CD14-positive monocyte (primary cell): ENCODE measurements around the gene MDFIC2. TPM values are rescaled to one million over a fixed set of nuclear protein-coding genes. Genes with fewer than 3 reads are reported as not detected.

Experiments used
- DNase-seq, 3 donors: peaks; one replicate each; pipeline ENCODE4 v3.0.0-alpha.2; 2011 to 2022
- H2AFZ ChIP-seq: 2 replicates; pipeline ENCODE4 v1.6.0; 2012; ENCODE audit warnings: mild to moderate bottlenecking, low read depth, low read length, inconsistent platforms; ENCODE audit not compliant: insufficient read depth, poor library complexity, severe bottlenecking
- H3K27ac ChIP-seq, 2 donors: 1 replicate in 1 of 2; 2 replicates in 1 of 2; pipeline ENCODE4 v1.5.1; 2012 to 2013; ENCODE audit warnings: low read length in 2 of 2, control low read depth in 1 of 2, inconsistent platforms in 1 of 2, low read depth in 1 of 2, mild to moderate bottlenecking in 1 of 2
- H3K27me3 ChIP-seq, 2 donors: one replicate each; pipeline versions ENCODE4 v1.6.0 to v1.6.1; 2011 to 2013; ENCODE audit warnings: low read length in 2 of 2; ENCODE audit not compliant: control insufficient read depth in 2 of 2, insufficient read depth in 2 of 2
- H3K36me3 ChIP-seq, 2 donors: replicated peaks in 1 of 2; 1 replicate in 1 of 2; 2 replicates in 1 of 2; pipeline versions ENCODE4 v1.5.1 to v1.6.1; 2012 to 2013; ENCODE audit warnings: low read length in 2 of 2, control low read depth in 1 of 2, inconsistent platforms in 1 of 2, mild to moderate bottlenecking in 1 of 2; ENCODE audit not compliant: insufficient read depth in 2 of 2, control insufficient read depth in 1 of 2
- H3K4me1 ChIP-seq, 2 donors: 1 replicate in 1 of 2; 2 replicates in 1 of 2; pipeline versions ENCODE4 v1.5.1 to v1.6.1; 2012 to 2013; ENCODE audit warnings: low read length in 2 of 2, control low read depth in 1 of 2, inconsistent platforms in 1 of 2, mild to moderate bottlenecking in 1 of 2, moderate library complexity in 1 of 2; ENCODE audit not compliant: insufficient read depth in 2 of 2, control insufficient read depth in 1 of 2
- H3K4me2 ChIP-seq: replicated peaks from 2 replicates; pipeline ENCODE3; 2012; ENCODE audit warnings: low read length, moderate library complexity, mild to moderate bottlenecking; ENCODE audit not compliant: poor library complexity, severe bottlenecking; ENCODE audit errors: extremely low read depth
- H3K4me3 ChIP-seq, 3 experiments: fragments of 200-600 bp in 1 of 3; sonication (generic) in 1 of 3; replicated peaks in 1 of 3; 1 replicate in 2 of 3; 2 replicates in 1 of 3; pipeline ENCODE4 v1.5.1; 2011 to 2013; ENCODE audit warnings: low read length in 3 of 3, mild to moderate bottlenecking in 3 of 3, control low read depth in 2 of 3, low read depth in 2 of 3, inconsistent platforms in 1 of 3, moderate library complexity in 1 of 3
- H3K79me2 ChIP-seq: 2 replicates; pipeline ENCODE4 v1.6.0; 2012; ENCODE audit warnings: mild to moderate bottlenecking, control low read depth, inconsistent platforms, low read length, moderate library complexity; ENCODE audit not compliant: insufficient read depth
- H3K9ac ChIP-seq: 2 replicates; pipeline ENCODE4 v1.6.0; 2017; ENCODE audit warnings: low read length, mild to moderate bottlenecking; ENCODE audit not compliant: insufficient read depth, poor library complexity, severe bottlenecking
- H3K9me3 ChIP-seq, 2 donors: replicated peaks in 1 of 2; 1 replicate in 1 of 2; 2 replicates in 1 of 2; pipeline versions ENCODE4 v1.5.1 to v1.6.1; 2012 to 2013; ENCODE audit warnings: low read length in 2 of 2, control low read depth in 1 of 2; ENCODE audit not compliant: control insufficient read depth in 1 of 2, insufficient read depth in 1 of 2
- H4K20me1 ChIP-seq: 2 replicates; pipeline ENCODE4 v1.6.0; 2012; ENCODE audit warnings: mild to moderate bottlenecking, low read length, control low read depth, moderate library complexity; ENCODE audit not compliant: insufficient read depth
- H3K27ac Mint-ChIP-seq, 7 donors: one replicate each; pipeline ENCODE4 v1.8.0; 2020; ENCODE audit warnings: mild to moderate bottlenecking in 7 of 7, mixed read lengths in 7 of 7, moderate library complexity in 6 of 7, inconsistent platforms in 2 of 7
- H3K27me3 Mint-ChIP-seq, 3 donors: one replicate each; pipeline ENCODE4 v1.8.0; 2021 to 2022; ENCODE audit warnings: low read depth in 3 of 3, mild to moderate bottlenecking in 3 of 3, mixed read lengths in 3 of 3, moderate library complexity in 3 of 3, inconsistent platforms in 1 of 3
- H3K36me3 Mint-ChIP-seq, 2 donors: one replicate each; pipeline ENCODE4 v1.8.0; 2020; ENCODE audit warnings: mixed read lengths in 2 of 2, inconsistent platforms in 1 of 2, mild to moderate bottlenecking in 1 of 2
- H3K4me1 Mint-ChIP-seq: one replicate; pipeline ENCODE4 v1.8.0; 2020; ENCODE audit warnings: mild to moderate bottlenecking, mixed read lengths
- H3K4me3 Mint-ChIP-seq, 2 donors: one replicate each; pipeline ENCODE4 v1.8.0; 2020; ENCODE audit warnings: mild to moderate bottlenecking in 2 of 2, mixed read lengths in 2 of 2, moderate library complexity in 1 of 2
- H3K9me3 Mint-ChIP-seq, 7 donors: one replicate each; pipeline ENCODE4 v1.8.0; 2020 to 2022; ENCODE audit warnings: mixed read lengths in 7 of 7, mild to moderate bottlenecking in 6 of 7, moderate library complexity in 6 of 7, inconsistent platforms in 2 of 7
- intact Hi-C, 2 donors: fragments of 100-400 bp; cut with micrococcal nuclease; formaldehyde crosslinking; loops; one replicate each; pipeline versions ENCODE4 v1.15.0 to v1.15.1; 2023
- polyA plus RNA-seq, 3 donors: library from polyadenylated mRNA; depleted of rRNA in 1 of 3; unstranded in 2 of 3; stranded (reverse) in 1 of 3; fragments of 300-500 nt in 2 of 3; fragments of >200 nt in 1 of 3; fragmentation: Illumina TruSeq in 2 of 3; gene quantifications; 1 replicate in 2 of 3; 2 replicates in 1 of 3; pipeline ENCODE4 v1.2.3, GENCODE V29; 2012 to 2021
- TF ChIP-seq, protein P1 (sequence below): fragments of 200-600 bp; IDR thresholded peaks from one replicate; pipeline ENCODE4 v1.8.0; 2022; ENCODE audit warnings: antibody characterized with exemption, mild to moderate bottlenecking

Gene MDFIC2
- polyA plus RNA-seq, 3 donors: not detected

DNA sequence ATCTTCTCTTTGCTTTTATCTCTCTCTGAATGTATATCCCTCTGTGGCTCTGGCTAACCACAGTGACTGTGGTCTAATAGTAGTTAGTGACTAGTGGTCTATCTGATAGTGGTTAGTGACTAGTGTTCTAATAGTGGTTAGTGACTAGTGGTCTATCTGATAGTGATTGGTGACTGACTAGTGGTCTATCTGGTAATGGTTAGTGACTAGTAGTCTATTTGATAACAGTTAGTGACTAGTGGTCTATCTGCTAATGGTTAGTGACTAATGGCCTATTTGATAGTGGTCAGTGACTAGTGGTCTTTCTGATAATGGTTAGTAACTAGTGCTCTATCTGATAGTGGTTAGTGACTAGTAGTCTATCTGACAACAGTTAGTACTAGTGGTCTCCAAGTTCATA, 110.5 kb downstream of the MDFIC2 start:
- H3K36me3 Mint-ChIP-seq: no peaks in the 10 kb centered on the region
- Histone ChIP-seq H3K4me2 (no peak overlapping the region), H3K27me3 (no peaks in the 10 kb centered on the region), H3K9me3 (no peaks in the 10 kb centered on the region), H3K4me3 (no peak overlapping the region), H3K36me3 (no peaks in the 10 kb centered on the region), H4K20me1 (no peaks in the 10 kb centered on the region), H3K4me1 (no peaks in the 10 kb centered on the region), H3K27ac (no peak overlapping the region), H2AFZ (no peak overlapping the region), H3K9ac (no peak overlapping the region), H3K79me2 (no peaks in the 10 kb centered on the region)
- no peak overlapping the region for H3K4me3 Mint-ChIP-seq
- H3K4me1 Mint-ChIP-seq: no peaks in the 10 kb centered on the region
- TF ChIP-seq, protein P1, sequence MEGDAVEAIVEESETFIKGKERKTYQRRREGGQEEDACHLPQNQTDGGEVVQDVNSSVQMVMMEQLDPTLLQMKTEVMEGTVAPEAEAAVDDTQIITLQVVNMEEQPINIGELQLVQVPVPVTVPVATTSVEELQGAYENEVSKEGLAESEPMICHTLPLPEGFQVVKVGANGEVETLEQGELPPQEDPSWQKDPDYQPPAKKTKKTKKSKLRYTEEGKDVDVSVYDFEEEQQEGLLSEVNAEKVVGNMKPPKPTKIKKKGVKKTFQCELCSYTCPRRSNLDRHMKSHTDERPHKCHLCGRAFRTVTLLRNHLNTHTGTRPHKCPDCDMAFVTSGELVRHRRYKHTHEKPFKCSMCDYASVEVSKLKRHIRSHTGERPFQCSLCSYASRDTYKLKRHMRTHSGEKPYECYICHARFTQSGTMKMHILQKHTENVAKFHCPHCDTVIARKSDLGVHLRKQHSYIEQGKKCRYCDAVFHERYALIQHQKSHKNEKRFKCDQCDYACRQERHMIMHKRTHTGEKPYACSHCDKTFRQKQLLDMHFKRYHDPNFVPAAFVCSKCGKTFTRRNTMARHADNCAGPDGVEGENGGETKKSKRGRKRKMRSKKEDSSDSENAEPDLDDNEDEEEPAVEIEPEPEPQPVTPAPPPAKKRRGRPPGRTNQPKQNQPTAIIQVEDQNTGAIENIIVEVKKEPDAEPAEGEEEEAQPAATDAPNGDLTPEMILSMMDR: no peak
- peaks cover 0 to 3% (median 0%) of the 10 kb centered on the region in 7 donors for H3K9me3 Mint-ChIP-seq
- intact Hi-C loops: no loop called here
- peaks cover 6 to 13% (median 7%) of the 10 kb centered on the region in 3 donors for H3K27me3 Mint-ChIP-seq
- no peak for DNase-seq
- no peak overlapping the region for H3K27ac Mint-ChIP-seq

DNA sequence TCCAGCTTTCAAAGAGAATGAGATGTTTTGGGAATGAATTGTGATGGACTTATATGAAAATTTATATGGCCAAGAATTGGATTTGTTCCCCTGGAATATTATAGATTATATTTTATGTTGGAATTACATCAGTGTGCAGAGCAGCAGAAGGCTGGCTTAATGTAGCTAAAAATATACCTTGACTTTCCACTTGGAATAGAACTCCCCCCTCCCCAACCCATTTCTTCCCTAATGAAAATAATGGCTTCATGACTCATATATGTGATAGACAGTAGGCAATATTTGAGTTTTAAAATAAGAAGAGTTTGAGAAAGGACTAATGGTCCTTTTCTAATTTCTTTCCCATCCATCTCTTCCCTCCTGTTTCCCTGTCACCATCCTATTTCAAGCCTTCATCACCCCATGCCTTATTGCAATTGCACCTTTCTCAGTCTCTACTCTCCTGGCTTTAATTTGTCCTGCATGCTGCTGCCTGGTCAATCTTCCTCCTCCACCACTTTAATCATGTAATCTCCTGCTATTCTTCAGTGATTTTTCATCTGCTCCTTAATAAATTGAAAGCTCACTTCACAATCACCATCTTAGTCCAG, 122.5 kb downstream of the MDFIC2 start:
- Histone ChIP-seq H3K27me3 (no peaks in the 10 kb centered on the region), H3K4me1 (peaks cover 0 to 5% of the 10 kb centered on the region in 2 donors), H3K27ac (no peak overlapping the region), H3K4me3 (no peak overlapping the region), H3K79me2 (no peaks in the 10 kb centered on the region), H2AFZ (no peak overlapping the region), H3K9me3 (no peaks in the 10 kb centered on the region), H3K36me3 (no peaks in the 10 kb centered on the region), H3K9ac (no peak overlapping the region), H4K20me1 (no peaks in the 10 kb centered on the region), H3K4me2 (no peak overlapping the region)
- H3K27me3 Mint-ChIP-seq: peaks cover 3 to 10% (median 3%) of the 10 kb centered on the region in 3 donors
- no peak overlapping the region for H3K27ac Mint-ChIP-seq
- no peak for DNase-seq
- no peak overlapping the region for H3K4me3 Mint-ChIP-seq
- H3K36me3 Mint-ChIP-seq: no peaks in the 10 kb centered on the region
- H3K9me3 Mint-ChIP-seq: peaks cover 0 to 5% (median 2%) of the 10 kb centered on the region in 7 donors
- H3K4me1 Mint-ChIP-seq: peaks cover 9% of the 10 kb centered on the region
- intact Hi-C loops: no loop called here
- TF ChIP-seq, protein P1: no peak
